ENCODE data around the gene TMEM212.
"Not testable (repeated sequence)": the region's sequence is repeated elsewhere in the genome, so short reads cannot be mapped to it uniquely, and the experiment has no call there.

The TMEM212 gene

DNA sequence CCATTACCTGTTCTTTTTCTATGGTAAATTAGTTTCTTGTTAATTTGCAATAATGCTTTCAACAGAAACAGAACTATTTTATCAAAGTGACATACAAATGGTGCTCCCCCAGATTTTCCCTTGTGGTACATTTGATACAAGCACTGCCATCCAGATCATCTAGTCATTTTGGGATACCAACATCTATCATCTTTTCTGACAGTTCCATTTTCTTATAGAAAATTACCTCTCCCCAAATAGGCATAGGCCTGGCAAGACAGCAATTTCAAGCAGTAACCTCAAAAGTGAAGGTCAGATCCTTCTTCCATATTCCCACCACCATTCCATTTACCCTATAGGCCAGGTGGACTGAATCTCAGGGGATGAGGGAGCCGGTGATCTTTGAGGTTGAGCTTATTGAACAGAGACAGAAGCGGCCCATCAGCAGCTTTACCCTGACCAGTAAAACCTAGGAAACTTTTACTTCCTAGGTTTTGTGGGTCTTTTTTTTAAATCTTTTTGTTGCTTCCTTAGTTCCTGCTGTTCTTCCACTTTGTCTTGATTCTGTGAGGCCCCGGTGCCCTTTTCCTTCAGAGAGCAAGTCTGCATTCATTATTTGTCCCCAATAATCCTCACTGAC lies 29.8 kb upstream of the TMEM212 start:
- no peak for DNase-seq (ENCODE audit: low spot score)

- no peak for DNase-seq (ENCODE audit: low spot score)
Observed at GRCh38 chr3:171813897-171814460, 29.2 kb upstream of the TMEM212 start.

DNA sequence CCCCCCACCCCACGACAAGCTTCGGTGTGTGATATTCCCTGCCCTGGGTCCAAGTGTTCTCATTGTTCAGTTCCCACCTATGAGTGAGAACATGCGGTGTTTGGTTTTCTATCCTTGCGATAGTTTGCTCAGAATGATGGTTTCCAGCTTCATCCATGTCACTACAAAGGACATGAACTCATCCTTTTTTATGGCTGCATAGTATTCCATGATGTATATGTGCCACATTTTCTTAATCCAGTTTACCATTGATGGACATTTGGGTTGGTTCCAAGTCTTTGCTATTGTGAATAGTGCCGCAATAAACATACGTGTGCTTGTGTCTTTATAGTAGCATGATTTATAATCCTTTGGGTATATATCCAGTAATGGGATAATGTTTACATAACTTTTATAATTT lies 28.5 kb upstream of the TMEM212 start:
- DNase-seq (ENCODE audit: low spot score): not testable (repeated sequence)

DNA sequence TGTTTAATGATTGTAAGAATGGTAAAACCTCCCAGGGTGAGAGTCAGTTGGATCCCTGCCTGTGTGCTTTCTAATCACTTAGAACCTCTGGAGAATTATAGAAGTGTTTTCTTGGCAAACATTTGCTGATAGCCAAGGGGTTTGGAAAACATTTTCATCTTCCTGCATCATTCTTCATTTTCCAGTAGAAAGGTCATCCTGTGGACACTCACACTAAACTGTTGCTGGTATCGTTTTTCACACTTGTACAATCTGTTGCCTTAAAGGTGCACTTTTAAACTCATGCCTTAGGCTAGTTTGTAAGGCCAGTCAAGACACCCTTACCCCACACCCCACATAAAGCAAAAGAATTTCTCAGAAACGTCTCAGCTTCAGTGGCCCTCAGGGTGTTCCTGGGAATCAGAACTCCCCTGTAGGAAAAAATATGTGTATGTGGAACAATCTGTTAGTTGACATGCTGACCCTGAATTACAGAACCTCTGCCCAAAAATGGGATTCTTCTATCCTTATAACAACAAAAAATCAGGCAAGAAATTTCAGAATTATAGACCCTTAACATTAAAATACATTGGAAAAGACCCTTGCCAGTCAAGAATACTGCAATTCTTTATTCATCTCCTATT lies 27.1 kb upstream of the TMEM212 start:
- no peak for DNase-seq (ENCODE audit: low spot score)

DNA sequence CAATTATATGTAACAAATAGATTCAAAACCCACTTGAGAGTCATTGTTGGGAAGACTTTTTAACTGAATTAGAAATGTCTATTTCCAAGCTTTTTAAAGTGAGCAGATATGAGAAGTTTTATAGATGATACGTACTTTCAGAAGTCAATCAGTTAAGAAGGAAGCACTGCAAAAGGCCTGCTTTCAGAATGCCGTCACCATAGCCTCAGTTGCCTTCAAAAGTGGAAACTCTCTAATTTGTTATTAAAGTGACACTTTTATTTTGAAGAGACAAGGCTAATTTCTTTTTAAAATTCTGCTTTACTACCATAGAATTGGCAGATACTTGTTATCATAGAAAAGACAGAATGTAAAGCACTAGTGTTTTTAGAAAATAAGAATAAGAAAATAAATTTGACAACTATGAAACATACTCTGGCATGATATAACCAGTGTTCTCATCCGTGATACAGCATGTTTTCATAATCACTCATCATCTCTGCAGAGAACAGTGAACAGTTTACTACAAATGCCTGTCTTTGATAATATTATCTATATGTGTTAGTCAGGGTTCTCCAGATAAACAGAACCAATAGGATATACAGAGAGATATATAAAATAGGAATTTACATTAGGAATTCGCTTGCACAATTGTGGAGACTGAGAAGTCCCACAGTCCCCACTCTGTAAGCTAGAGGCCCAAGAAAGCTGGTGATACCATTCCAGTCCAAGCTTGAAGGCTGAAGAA lies 25.9 kb upstream of the TMEM212 start:
- DNase-seq (ENCODE audit: low spot score): no peak

- no peak for DNase-seq (ENCODE audit: low spot score)
Observed at GRCh38 chr3:171821044-171821443, 22.1 kb upstream of the TMEM212 start.

DNA sequence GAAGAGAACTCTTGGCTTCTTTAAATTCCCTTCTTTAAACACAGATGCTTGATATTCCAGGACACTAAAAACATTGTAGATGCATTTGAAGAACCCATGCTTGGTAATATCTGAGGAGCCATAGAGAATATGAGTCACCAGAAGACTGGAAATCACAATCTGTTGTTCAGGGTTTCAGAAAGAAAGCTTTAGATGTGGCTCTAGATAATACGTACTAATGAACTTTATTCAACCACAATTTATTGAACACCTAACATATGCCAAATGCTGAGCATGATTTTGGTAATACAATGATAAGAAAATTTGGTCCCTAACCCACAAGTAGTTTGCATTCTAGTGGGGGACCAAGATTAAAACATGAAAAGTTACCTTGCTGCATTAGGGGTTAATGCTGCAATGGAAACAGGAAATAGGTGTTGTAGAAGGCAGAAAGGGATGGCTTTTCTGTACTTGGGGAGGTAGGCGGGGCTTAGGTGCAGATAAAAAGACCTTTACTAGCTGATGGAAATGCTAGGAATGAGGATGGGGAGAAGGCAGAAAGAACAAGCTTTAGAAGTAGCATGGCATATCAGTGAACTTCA lies 21.3 kb upstream of the TMEM212 start:
- DNase-seq (ENCODE audit: low spot score): no peak

GRCh38 chr3:171822431-171823106 lies 20.6 kb upstream of the TMEM212 start:
- no peak for DNase-seq (ENCODE audit: low spot score)

DNA sequence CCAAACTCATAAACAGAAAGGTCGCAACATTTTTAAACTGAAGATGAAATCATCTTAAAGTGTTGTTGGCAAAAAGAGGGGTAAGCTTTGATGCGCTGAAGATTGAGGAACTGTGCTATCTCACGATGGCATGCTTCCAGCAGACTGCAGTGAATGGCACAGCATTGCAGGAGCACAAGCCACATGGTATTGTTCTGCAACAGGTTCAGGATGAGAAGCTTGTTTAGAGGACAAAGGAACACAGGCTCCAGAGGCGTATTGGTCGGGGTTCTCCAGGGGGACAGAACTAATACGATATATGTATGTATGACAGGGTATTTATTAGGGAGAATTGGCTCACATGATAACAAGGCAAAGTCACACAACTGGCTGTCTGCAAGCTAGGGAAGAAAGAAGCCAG lies 19.0 kb upstream of the TMEM212 start:
- DNase-seq (ENCODE audit: low spot score): no peak

- no peak for DNase-seq (ENCODE audit: low spot score)
Observed at GRCh38 chr3:171824824-171825221, 18.3 kb upstream of the TMEM212 start.

GRCh38 chr3:171825222-171825828 lies 17.8 kb upstream of the TMEM212 start:
- DNase-seq (ENCODE audit: low spot score): no peak

- no peak for DNase-seq (ENCODE audit: low spot score)
Observed at GRCh38 chr3:171827385-171827784, 15.8 kb upstream of the TMEM212 start.

DNA sequence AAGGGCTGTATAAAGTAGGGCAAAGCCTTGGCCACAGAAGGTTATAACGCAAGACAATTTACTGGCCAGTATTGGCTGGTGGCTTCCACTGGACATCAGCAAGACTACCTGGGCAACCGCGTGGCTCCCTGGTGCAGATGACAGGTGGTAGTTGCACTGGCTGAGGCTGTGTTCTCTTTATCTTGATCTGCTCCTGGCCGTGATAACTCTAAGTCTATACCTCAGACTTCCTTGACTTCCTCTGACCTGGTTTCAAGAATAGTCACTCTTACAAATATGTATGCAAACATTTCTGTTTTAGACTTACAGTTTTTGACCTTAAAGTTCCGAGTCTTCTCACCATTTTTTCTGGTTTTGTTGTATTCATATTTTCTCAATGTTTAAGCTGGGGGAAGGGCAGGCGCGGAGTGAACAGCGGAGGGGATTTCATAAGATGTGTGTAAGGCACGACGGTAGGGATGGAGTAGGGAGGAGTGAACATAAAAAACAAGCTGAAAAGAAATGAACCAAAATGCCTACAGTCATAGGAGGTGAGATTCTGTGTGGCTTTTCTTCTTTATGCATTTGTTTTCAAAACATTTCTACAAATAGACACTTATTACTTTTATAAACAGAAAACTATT lies 15.2 kb upstream of the TMEM212 start:
- DNase-seq (ENCODE audit: low spot score): no peak

DNA sequence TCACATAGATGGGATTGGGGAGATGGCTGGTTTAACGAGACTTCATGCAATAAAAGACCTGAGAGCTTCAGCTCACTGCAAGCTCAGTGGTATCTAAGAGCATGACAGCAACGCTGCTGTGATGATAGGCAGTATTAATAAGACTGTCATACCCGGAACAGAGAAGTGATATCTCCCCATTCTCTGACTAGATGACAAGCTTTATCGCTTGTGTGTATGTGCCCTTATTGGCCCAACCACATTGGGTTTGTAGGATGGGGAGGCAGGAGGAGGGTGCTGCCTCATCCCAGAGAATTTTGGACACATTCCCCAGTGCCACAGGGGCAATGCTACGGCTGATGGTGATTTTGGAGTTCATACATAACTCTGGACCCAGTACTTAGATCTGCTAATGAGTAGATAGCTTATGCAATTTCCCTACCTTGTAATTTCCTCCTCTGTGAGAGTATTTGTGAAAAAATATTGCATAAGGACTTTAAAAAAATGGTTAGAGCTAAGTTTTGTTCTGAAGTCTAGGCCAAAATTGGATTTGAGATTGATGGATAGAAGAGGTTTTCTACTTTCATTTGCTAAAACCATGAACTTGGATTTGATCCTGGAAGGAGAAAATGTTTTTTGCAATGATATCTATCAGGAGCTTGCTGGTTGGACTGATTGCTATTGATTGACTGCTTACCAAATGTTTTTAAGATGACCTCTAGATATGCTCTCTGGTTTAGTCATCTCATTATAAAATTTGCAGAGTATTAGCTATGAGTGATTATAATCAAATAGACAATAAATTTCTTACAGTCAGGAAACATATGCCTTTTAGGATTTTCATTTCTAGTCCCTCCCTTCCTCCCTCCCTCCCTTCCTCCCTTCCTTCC lies 14.0 kb upstream of the TMEM212 start:
- DNase-seq (ENCODE audit: low spot score): no peak

DNA sequence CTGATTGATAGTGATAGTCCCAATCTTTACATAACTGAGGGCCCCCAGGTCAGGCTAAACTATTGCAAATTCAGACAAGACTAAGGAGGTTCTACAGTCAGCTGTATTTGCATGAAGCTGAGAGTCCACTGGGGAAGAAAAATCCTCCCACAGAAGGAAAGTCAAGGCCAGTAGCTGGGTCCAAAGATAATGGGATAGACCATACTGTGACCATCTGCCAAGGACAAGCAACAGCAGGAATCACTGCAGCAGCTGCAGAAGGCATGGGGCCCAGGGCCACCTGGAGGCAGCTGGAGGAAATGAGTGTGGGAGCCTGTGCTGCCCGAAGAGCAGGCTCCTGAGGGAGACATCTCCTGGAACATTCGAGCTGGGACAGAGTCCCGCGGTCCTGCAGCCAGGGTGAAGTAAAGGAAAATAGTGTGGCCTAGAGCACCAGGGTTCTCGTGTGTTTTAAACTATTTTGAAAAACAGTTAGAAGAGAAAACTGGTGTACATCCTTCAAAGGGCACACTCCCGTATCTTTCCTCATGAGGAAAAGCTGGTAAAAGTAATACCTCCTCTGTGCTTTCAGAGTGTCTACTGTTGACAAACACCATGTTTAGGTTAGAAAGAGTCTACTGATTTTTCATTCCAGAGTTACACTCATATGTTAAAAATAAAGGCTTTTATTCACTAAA lies 13.2 kb upstream of the TMEM212 start:
- DNase-seq (ENCODE audit: low spot score): no peak

GRCh38 chr3:171830518-171830875 lies 12.7 kb upstream of the TMEM212 start:
- no peak for DNase-seq (ENCODE audit: low spot score)

GRCh38 chr3:171831936-171832335 lies 11.2 kb upstream of the TMEM212 start:
- DNase-seq (ENCODE audit: low spot score): no peak

DNA sequence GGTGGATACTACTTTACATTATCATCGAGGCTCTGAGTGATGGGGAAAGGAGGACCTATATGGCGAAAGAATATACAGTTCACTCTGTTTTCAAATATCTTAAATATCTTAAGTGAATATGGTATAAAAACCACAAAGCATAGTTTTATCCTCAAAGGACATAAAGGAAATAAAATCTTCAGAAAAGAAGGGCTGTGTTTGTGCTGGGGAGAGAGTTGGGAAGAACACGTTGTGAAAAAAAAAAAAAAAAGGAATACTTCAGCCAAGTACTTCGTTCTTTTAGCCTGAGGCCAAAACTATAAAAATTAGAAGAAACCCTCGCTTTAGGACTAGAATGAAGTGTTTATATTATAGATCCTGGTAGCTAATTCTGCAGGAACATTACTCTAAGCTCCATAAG lies 10.2 kb upstream of the TMEM212 start:
- no peak for DNase-seq (ENCODE audit: low spot score)

GRCh38 chr3:171833789-171834460 lies 9.2 kb upstream of the TMEM212 start:
- no peak for DNase-seq (ENCODE audit: low spot score)

All from germinal center (tissue), 1 donor.